Neutrophil (primary cell): Measurements from ENCODE around the gene IGFBP1.

Experiments used
- H3K27ac ChIP-seq: fragments of 200-600 bp; sonication (generic); 2 replicates; pipeline ENCODE4 v1.5.1; 2016; ENCODE audit warnings: mild to moderate bottlenecking, moderate library complexity
- H3K27me3 ChIP-seq: fragments of 200-600 bp; sonication (generic); 2 replicates; pipeline ENCODE4 v1.6.0; 2016; ENCODE audit warnings: mild to moderate bottlenecking
- H3K36me3 ChIP-seq: fragments of 200-600 bp; sonication (generic); 2 replicates; pipeline ENCODE4 v1.5.1; 2017
- H3K4me1 ChIP-seq, 2 experiments: fragments of 200-600 bp in 1 of 2; sonication (generic) in 1 of 2; 1 replicate in 1 of 2; 2 replicates in 1 of 2; pipeline versions ENCODE4 v1.5.1 to v1.6.1; 2013 to 2016; ENCODE audit warnings: low read depth in 1 of 2, low read length in 1 of 2, mild to moderate bottlenecking in 1 of 2, moderate library complexity in 1 of 2; ENCODE audit not compliant: control insufficient read depth in 1 of 2, insufficient read depth in 1 of 2
- H3K4me3 ChIP-seq, 2 experiments: fragments of 200-600 bp in 1 of 2; sonication (generic) in 1 of 2; 1 replicate in 1 of 2; 2 replicates in 1 of 2; pipeline ENCODE4 v1.5.1; 2013 to 2016; ENCODE audit warnings: low read depth in 1 of 2, low read length in 1 of 2, mild to moderate bottlenecking in 1 of 2, moderate library complexity in 1 of 2
- H3K9me3 ChIP-seq: fragments of 200-600 bp; sonication (generic); 2 replicates; pipeline ENCODE4 v1.5.1; 2016
- CTCF ChIP-seq: fragments of 200-600 bp; sonication (generic); IDR thresholded peaks from 2 replicates; pipeline ENCODE4 v1.5.1; 2016; ENCODE audit warnings: antibody characterized with exemption

IGFBP1 gene

DNA sequence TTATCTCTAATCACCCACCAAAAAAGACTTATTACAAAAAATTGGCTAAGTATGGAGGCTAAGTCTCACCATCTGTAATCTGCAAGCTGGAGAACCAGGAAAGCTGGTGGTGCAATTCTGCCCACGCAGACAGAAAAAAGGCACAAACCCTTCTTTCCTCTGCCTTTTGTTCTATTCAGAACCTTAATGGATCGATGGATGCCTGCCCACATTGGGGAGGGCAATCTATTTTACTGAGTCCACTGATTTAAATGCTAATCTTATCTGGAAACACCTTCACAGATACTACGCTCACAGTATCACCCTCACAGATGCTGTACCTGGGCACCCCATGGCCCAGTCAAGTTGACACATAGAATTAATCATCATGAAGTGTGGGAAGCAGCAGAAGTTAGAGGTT, 22.6 kb downstream of the IGFBP1 start:
- H3K9me3 ChIP-seq = no peaks in the 10 kb centered on the region
- H3K36me3 ChIP-seq = no peaks in the 10 kb centered on the region
- no peak for TF ChIP-seq CTCF
- peaks cover 6% of the 10 kb centered on the region for H3K27me3 ChIP-seq
- H3K27ac ChIP-seq = no peak overlapping the region
- no peak overlapping the region for H3K4me3 ChIP-seq
- H3K4me1 ChIP-seq = no peaks in the 10 kb centered on the region

- H3K27me3 ChIP-seq = peaks cover 10% of the 10 kb centered on the region
- TF ChIP-seq CTCF = no peak
These were observed 23.0 kb downstream of the IGFBP1 start for GRCh38 chr7:45911311-45911710.

DNA sequence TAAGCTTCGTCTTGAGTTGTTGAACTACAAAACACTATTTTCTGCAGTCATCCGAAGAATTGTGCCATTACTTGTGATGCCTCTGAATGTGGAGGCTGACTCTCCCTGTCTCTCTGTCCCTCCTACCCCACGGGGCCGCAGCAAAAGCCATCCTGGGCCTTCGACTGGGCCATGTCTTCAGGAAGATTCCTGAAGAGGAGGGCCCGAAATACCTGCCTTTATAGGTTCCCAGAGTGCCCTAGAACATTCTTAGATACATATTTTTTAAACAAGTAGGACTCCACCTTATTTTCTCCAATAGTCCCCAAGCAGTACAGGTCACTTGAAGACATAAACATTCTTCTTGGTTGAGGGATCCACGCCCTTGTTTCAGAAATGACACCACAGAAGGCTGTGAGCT, 24.7 kb downstream of the IGFBP1 start:
- peaks cover 26% of the 10 kb centered on the region for H3K27me3 ChIP-seq
- no peaks in the 10 kb centered on the region for H3K4me1 ChIP-seq
- TF ChIP-seq CTCF = no peak
- no peak overlapping the region for H3K27ac ChIP-seq
- no peaks in the 10 kb centered on the region for H3K9me3 ChIP-seq
- no peaks in the 10 kb centered on the region for H3K36me3 ChIP-seq
- no peak overlapping the region for H3K4me3 ChIP-seq

More at GRCh38 chr7:45911311-45911710, 23.0 kb downstream of the IGFBP1 start:
- no peaks in the 10 kb centered on the region for H3K9me3 ChIP-seq
- H3K4me1 ChIP-seq = no peaks in the 10 kb centered on the region
- H3K4me3 ChIP-seq = no peak overlapping the region
- no peaks in the 10 kb centered on the region for H3K36me3 ChIP-seq
- no peak overlapping the region for H3K27ac ChIP-seq

GRCh38 chr7:45914911-45915310, 26.6 kb downstream of the IGFBP1 start:
- H3K27ac ChIP-seq = no peak overlapping the region
- no peaks in the 10 kb centered on the region for H3K9me3 ChIP-seq
- no peaks in the 10 kb centered on the region for H3K36me3 ChIP-seq
- H3K4me3 ChIP-seq = no peak overlapping the region
- H3K27me3 ChIP-seq = peaks cover 45% of the 10 kb centered on the region
- no peak for TF ChIP-seq CTCF
- H3K4me1 ChIP-seq = no peaks in the 10 kb centered on the region

DNA sequence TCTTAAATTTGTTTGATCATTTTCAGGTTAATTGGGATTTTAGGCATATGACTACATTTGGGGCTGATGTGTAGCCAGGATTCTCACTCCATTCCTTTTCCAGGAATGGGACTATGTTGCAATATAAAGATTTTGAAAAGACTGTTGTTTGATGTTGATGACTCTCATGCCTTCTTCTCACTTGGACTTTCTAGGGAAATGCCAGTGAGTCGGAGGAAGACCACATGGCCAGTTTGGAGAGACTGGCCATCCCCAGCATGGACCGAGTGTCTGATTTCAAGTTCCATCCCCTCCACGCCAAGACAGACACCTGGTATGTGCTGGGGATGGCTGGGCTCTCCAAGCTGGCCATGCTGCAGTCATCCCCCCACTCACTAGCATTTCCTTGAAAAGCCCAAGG, 27.3 kb downstream of the IGFBP1 start:
- H3K4me3 ChIP-seq = no peak overlapping the region
- H3K9me3 ChIP-seq = no peaks in the 10 kb centered on the region
- peaks cover 52% of the 10 kb centered on the region for H3K27me3 ChIP-seq
- no peak overlapping the region for H3K27ac ChIP-seq
- H3K4me1 ChIP-seq = no peaks in the 10 kb centered on the region
- TF ChIP-seq CTCF = no peak
- H3K36me3 ChIP-seq = no peaks in the 10 kb centered on the region

GRCh38 chr7:45917064-45917463, 28.8 kb downstream of the IGFBP1 start:
- H3K4me3 ChIP-seq = no peak overlapping the region
- H3K4me1 ChIP-seq = no peaks in the 10 kb centered on the region
- no peak overlapping the region for H3K27ac ChIP-seq
- H3K27me3 ChIP-seq = peaks cover 62% of the 10 kb centered on the region
- H3K9me3 ChIP-seq = no peaks in the 10 kb centered on the region
- no peaks in the 10 kb centered on the region for H3K36me3 ChIP-seq
- no peak for TF ChIP-seq CTCF
